ENCODE data around the gene MRPL42. TPM values are rescaled to one million over a fixed set of nuclear protein-coding genes. Genes with fewer than 3 reads are reported as not detected.
A peak's percentile ranks its signal among the peaks of the same experiment; 100 is the strongest.
"Not testable (repeated sequence)": the region's sequence is repeated elsewhere in the genome, so short reads cannot be mapped to it uniquely, and the experiment has no call there.

Gene MRPL42
- total and polyA plus RNA-seq, 2 of the 4 experiments (the other 2 are of a cell fraction) = 64.2 to 90.7 TPM

- Histone ChIP-seq H3K9ac (ENCODE audit: low read depth, low read length) (no peak overlapping the region), H3K27me3 (ENCODE audit: control insufficient read depth, insufficient read depth, low read length) (no peaks in the 10 kb centered on the region), H3K23ac (ENCODE audit: low read depth, low read length) (no peak overlapping the region; the same call in 1 of the 2 replicates), H4K5ac (ENCODE audit: low read depth, low read length) (no peak overlapping the region), H3K14ac (replicated peaks; ENCODE audit: low read depth, low read length) (0 out of 2 replicates have a peak overlapping the region, but pooled peaks have one; percentile 17), H2AK9ac (replicated peaks; ENCODE audit: low read depth, low read length, poor library complexity) (no peak overlapping the region), H3K56ac (ENCODE audit: extremely low read depth, insufficient read depth, low read length) (no peak overlapping the region), H4K91ac (ENCODE audit: insufficient read depth, low read depth, low read length) (no peak overlapping the region), H3K79me1 (ENCODE audit: low read depth in 1 of 2, low read length in 2 of 2) (peaks cover 20 to 44% of the 10 kb centered on the region in 2 experiments), H3K4ac (ENCODE audit: low read depth, low read length) (no peak overlapping the region), H2BK5ac (ENCODE audit: low read depth, low read length, poor library complexity, severe bottlenecking) (peak overlapping the region; percentile 29), H3K36me3 (ENCODE audit: control insufficient read depth, insufficient read depth, low read length) (peaks cover 39% of the 10 kb centered on the region), H3K9me3 (ENCODE audit: control insufficient read depth, insufficient read depth, low read length) (no peaks in the 10 kb centered on the region), H2AK5ac (ENCODE audit: low read depth, low read length) (no peak overlapping the region), H3K4me3 (ENCODE audit: insufficient read depth, low read depth, low read length) (no peak overlapping the region), H3K4me2 (ENCODE audit: low read depth, low read length) (peak overlapping the region; percentile 19; the same call in 1 of the 2 replicates), H2BK15ac (ENCODE audit: low read depth, low read length) (no peak overlapping the region), H2AFZ (replicated peaks; ENCODE audit: low read length, poor library complexity) (no peak overlapping the region), H4K8ac (ENCODE audit: low read depth in 2 of 2, low read length in 2 of 2) (no peak overlapping the region), H2BK20ac (ENCODE audit: low read depth, low read length) (no peak overlapping the region), H3K27ac (ENCODE audit: insufficient read depth, low read length) (0 out of 2 replicates have a peak overlapping the region, but pooled peaks have one; percentile 57), H3K18ac (ENCODE audit: low read depth, low read length) (peak overlapping the region; percentile 48; the same call in 1 of the 2 replicates), H4K20me1 (ENCODE audit: insufficient read depth, low read length) (peaks cover 11% of the 10 kb centered on the region; the same call in 1 of the 2 replicates), H2BK120ac (ENCODE audit: low read depth, low read length) (no peak overlapping the region), H3K9me1 (ENCODE audit: insufficient read depth, low read length) (peaks cover 8% of the 10 kb centered on the region; the same call in 1 of the 2 replicates), H3K4me1 (ENCODE audit: control insufficient read depth, insufficient read depth, low read length) (peaks cover 10% of the 10 kb centered on the region)
- dilution Hi-C loops (cut with HindIII; ENCODE audit: low sequenced_read_pairs, unreplicated experiment) (no loop called here), intact Hi-C loops (cut with micrococcal nuclease) (loop anchor here (5.0 kb wide), 1 partner anchor 743 kb away; no protein-coding TSS in a partner anchor), in situ Hi-C loops (cut with MboI; ENCODE audit: low sequenced_read_pairs) (no loop called here)
- peak; percentile 33 for DNase-seq
- BruUV-seq (replicated peaks) = no TSS peak
- peak; percentile 80 for ATAC-seq (ENCODE audit: low read depth)
- TF ChIP-seq BHLHE40 (IDR thresholded peaks at IDR 0.05; ENCODE audit: low read depth, low read length) (peak; percentile 74), CEBPB (IDR thresholded peaks at IDR 0.05; ENCODE audit: low read depth, low read length) (peak; percentile 2; the same call in 1 of the 2 replicates)
- TF ChIP-seq, protein P1, sequence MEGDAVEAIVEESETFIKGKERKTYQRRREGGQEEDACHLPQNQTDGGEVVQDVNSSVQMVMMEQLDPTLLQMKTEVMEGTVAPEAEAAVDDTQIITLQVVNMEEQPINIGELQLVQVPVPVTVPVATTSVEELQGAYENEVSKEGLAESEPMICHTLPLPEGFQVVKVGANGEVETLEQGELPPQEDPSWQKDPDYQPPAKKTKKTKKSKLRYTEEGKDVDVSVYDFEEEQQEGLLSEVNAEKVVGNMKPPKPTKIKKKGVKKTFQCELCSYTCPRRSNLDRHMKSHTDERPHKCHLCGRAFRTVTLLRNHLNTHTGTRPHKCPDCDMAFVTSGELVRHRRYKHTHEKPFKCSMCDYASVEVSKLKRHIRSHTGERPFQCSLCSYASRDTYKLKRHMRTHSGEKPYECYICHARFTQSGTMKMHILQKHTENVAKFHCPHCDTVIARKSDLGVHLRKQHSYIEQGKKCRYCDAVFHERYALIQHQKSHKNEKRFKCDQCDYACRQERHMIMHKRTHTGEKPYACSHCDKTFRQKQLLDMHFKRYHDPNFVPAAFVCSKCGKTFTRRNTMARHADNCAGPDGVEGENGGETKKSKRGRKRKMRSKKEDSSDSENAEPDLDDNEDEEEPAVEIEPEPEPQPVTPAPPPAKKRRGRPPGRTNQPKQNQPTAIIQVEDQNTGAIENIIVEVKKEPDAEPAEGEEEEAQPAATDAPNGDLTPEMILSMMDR (conservative IDR thresholded peaks at IDR 0.05; ENCODE audit: low read depth, low read length) = no peak
- whole genome bisulfite sequencing, 2 experiments (ENCODE audit: extremely low coverage in 2 of 2, insufficient read length in 1 of 2) = 20% methylated on average over 1 of the region's 8 CpGs; no CpG with 5 or more reads in 1 of the 2 experiments
- POLR2A ChIA-PET (ENCODE audit: unreplicated experiment) = no interaction called here
- CTCF ChIA-PET = interaction anchor here (1.0 to 1.9 kb wide), 3 partner anchors 18 to 618 kb away, joined by 3 to 11 read pairs (median 4); no protein-coding TSS in a partner anchor
These were observed 17.1 kb downstream of the MRPL42 start for GRCh38 chr12:93484315-93484981.

DNA sequence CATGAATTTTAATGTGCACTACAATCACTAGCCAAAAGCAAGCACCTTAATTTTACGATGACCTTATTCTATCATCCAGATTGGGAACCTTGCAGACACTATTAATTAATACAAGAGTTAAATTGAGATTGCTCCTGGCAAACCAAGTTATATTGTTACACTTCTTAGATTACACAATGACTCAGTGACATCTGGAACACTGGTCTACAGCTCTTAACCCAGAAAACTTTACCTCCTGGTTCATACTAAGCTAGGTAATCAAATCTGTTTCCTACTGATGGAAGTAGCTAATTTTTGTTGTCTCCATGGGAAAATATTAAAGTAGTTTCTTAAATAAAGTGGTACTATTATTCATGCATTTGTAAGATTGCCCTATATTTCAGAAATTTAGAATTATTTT, 25.5 kb downstream of the MRPL42 start:
- CTCF ChIA-PET; H4K5ac ChIP-seq (ENCODE audit: low read depth, low read length); H2BK15ac ChIP-seq (ENCODE audit: low read depth, low read length); H3K9me3 ChIP-seq (ENCODE audit: control insufficient read depth, insufficient read depth, low read length); dilution Hi-C loops (cut with HindIII; ENCODE audit: low sequenced_read_pairs, unreplicated experiment); H3K23ac ChIP-seq (ENCODE audit: low read depth, low read length); intact Hi-C loops (cut with micrococcal nuclease); H3K9me1 ChIP-seq (ENCODE audit: insufficient read depth, low read length); DNase-seq; H3K4ac ChIP-seq (ENCODE audit: low read depth, low read length); BruUV-seq (replicated peaks); H2AK5ac ChIP-seq (ENCODE audit: low read depth, low read length); H3K27ac ChIP-seq (ENCODE audit: insufficient read depth, low read length); H3K4me2 ChIP-seq (ENCODE audit: low read depth, low read length); H2BK20ac ChIP-seq (ENCODE audit: low read depth, low read length); H4K8ac ChIP-seq (ENCODE audit: low read depth in 2 of 2, low read length in 2 of 2); H3K56ac ChIP-seq (ENCODE audit: extremely low read depth, insufficient read depth, low read length); H2BK5ac ChIP-seq (ENCODE audit: low read depth, low read length, poor library complexity, severe bottlenecking); H3K18ac ChIP-seq (ENCODE audit: low read depth, low read length); H2BK120ac ChIP-seq (ENCODE audit: low read depth, low read length); H3K9ac ChIP-seq (ENCODE audit: low read depth, low read length); H3K4me3 ChIP-seq (ENCODE audit: insufficient read depth, low read depth, low read length); H2AK9ac ChIP-seq (replicated peaks; ENCODE audit: low read depth, low read length, poor library complexity); ATAC-seq (ENCODE audit: low read depth); H4K20me1 ChIP-seq (ENCODE audit: insufficient read depth, low read length); H2AFZ ChIP-seq (replicated peaks; ENCODE audit: low read length, poor library complexity); H3K27me3 ChIP-seq (ENCODE audit: control insufficient read depth, insufficient read depth, low read length); H4K91ac ChIP-seq (ENCODE audit: insufficient read depth, low read depth, low read length); POLR2A ChIA-PET (ENCODE audit: unreplicated experiment); H3K4me1 ChIP-seq (ENCODE audit: control insufficient read depth, insufficient read depth, low read length); in situ Hi-C loops (cut with MboI; ENCODE audit: low sequenced_read_pairs); H3K14ac ChIP-seq (replicated peaks; ENCODE audit: low read depth, low read length): not testable (repeated sequence)
- peaks cover 17% of the 10 kb centered on the region for H3K36me3 ChIP-seq (ENCODE audit: control insufficient read depth, insufficient read depth, low read length)
- H3K79me1 ChIP-seq (ENCODE audit: low read depth in 1 of 2, low read length in 2 of 2) = peaks cover 13 to 18% of the 10 kb centered on the region in 2 experiments
- WGBS, 2 experiments (ENCODE audit: extremely low coverage in 2 of 2, insufficient read length in 1 of 2) = no CpG with 5 or more reads among the region's 1 CpG
